ENCODE measurements around the gene CAPN2.
A peak's percentile ranks its signal among the peaks of the same experiment; 100 is the strongest.

The CAPN2 gene

DNA sequence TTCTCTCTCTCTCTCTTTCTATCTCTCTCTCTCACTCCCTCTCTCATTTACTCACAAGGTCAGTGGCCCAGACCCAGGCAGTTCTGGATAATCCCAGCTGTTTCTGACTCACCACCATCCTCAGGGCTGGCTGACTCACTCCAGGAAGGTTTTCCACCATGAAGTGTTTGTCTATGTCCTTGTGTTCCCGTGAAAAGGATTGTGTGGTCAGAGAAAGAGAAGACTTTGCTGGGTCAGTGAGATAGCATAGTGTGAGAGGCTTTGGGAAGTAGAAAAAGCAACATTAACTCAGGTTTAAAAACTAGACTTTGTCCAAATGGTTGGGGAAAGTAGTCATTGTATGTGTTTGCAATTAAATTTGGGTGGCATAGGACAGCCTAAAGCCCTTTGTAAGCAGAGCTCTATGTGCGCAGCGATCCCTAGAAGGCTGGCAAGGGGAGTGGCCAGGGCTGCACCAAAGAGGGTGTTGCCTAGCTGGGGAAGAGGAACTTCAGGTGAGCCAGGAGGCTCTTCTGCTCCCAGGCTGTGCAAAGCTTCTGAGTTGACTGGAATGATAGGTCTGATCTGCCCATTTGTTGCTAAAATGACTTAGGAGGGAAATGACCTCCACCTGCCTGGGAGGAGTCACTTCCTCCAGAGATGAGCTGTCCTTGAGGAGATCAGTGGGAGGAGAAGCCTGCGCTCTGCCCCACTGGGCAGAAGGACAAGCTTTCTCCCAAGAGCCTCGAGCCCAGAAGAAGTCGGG lies 4.9 kb upstream of the CAPN2 start:
- H3K9me3 ChIP-seq (replicated peaks; ENCODE audit: insufficient read depth, low read length): no peaks in the 10 kb centered on the region
- peaks cover 9% of the 10 kb centered on the region for H3F3A ChIP-seq (ENCODE audit: insufficient read depth, low read length)
- no peak overlapping the region for H3K9ac ChIP-seq (ENCODE audit: low read length)
- H3K4me3 ChIP-seq (ENCODE audit: low read length): no peak overlapping the region
- DNase-seq: no peak
- H3K27me3 ChIP-seq (replicated peaks; ENCODE audit: insufficient read depth, low read length): no peaks in the 10 kb centered on the region
- H3K27ac ChIP-seq (ENCODE audit: low read length): no peak overlapping the region
- H3K79me2 ChIP-seq (ENCODE audit: low read length): no peaks in the 10 kb centered on the region
- H3K9me2 ChIP-seq (replicated peaks; ENCODE audit: insufficient read depth, low read length): no peaks in the 10 kb centered on the region
- no peak overlapping the region for H2AFZ ChIP-seq (ENCODE audit: low read length)
- H3K4me1 ChIP-seq (ENCODE audit: low read length): peaks cover 12% of the 10 kb centered on the region
- H4K20me1 ChIP-seq (ENCODE audit: insufficient read depth, low read length): no peaks in the 10 kb centered on the region
- no peak for TF ChIP-seq EZH2phosphoT487 (IDR thresholded peaks at IDR 0.05; ENCODE audit: low read length)
- no peak for TF ChIP-seq EZH2 (optimal IDR thresholded peaks at IDR 0.05; ENCODE audit: low read depth, low read length)
- TF ChIP-seq, protein P1, sequence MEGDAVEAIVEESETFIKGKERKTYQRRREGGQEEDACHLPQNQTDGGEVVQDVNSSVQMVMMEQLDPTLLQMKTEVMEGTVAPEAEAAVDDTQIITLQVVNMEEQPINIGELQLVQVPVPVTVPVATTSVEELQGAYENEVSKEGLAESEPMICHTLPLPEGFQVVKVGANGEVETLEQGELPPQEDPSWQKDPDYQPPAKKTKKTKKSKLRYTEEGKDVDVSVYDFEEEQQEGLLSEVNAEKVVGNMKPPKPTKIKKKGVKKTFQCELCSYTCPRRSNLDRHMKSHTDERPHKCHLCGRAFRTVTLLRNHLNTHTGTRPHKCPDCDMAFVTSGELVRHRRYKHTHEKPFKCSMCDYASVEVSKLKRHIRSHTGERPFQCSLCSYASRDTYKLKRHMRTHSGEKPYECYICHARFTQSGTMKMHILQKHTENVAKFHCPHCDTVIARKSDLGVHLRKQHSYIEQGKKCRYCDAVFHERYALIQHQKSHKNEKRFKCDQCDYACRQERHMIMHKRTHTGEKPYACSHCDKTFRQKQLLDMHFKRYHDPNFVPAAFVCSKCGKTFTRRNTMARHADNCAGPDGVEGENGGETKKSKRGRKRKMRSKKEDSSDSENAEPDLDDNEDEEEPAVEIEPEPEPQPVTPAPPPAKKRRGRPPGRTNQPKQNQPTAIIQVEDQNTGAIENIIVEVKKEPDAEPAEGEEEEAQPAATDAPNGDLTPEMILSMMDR (IDR thresholded peaks at IDR 0.05; ENCODE audit: low read length): no peak
- no peak overlapping the region for H3K4me2 ChIP-seq (ENCODE audit: low read depth, low read length)
- H3K36me3 ChIP-seq (replicated peaks; ENCODE audit: insufficient read depth, low read length): no peaks in the 10 kb centered on the region

DNA sequence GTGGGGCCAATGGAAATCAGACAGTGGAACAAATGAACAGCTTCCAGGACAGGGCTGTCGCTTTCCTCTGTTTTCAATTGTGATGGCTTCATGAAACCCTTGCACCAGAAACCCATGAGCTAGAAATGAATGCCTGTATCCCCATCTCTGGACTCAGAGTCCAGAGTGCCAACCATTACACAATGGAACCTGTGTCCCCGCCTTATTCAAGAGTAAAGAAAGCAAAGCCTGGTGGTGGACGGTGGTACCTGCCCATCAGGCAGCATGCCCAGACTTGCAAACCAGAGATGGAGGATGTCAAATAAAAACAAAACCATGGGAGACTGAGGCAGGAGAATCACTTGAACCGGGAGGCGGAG lies 4.4 kb upstream of the CAPN2 start:
- peaks cover 1% of the 10 kb centered on the region for H3K79me2 ChIP-seq (ENCODE audit: low read length)
- DNase-seq: no peak
- H3K4me1 ChIP-seq (ENCODE audit: low read length): peaks cover 13% of the 10 kb centered on the region
- no peaks in the 10 kb centered on the region for H3K9me2 ChIP-seq (replicated peaks; ENCODE audit: insufficient read depth, low read length)
- TF ChIP-seq, protein P1 (IDR thresholded peaks at IDR 0.05; ENCODE audit: low read length): no peak
- no peak for TF ChIP-seq EZH2 (optimal IDR thresholded peaks at IDR 0.05; ENCODE audit: low read depth, low read length)
- no peak for TF ChIP-seq EZH2phosphoT487 (IDR thresholded peaks at IDR 0.05; ENCODE audit: low read length)
- H3F3A ChIP-seq (ENCODE audit: insufficient read depth, low read length): peaks cover 9% of the 10 kb centered on the region
- H4K20me1 ChIP-seq (ENCODE audit: insufficient read depth, low read length): no peaks in the 10 kb centered on the region
- no peak overlapping the region for H3K4me2 ChIP-seq (ENCODE audit: low read depth, low read length)
- no peaks in the 10 kb centered on the region for H3K36me3 ChIP-seq (replicated peaks; ENCODE audit: insufficient read depth, low read length)
- H3K4me3 ChIP-seq (ENCODE audit: low read length): no peak overlapping the region
- H2AFZ ChIP-seq (ENCODE audit: low read length): no peak overlapping the region
- H3K27ac ChIP-seq (ENCODE audit: low read length): no peak overlapping the region
- no peaks in the 10 kb centered on the region for H3K9me3 ChIP-seq (replicated peaks; ENCODE audit: insufficient read depth, low read length)
- no peak overlapping the region for H3K9ac ChIP-seq (ENCODE audit: low read length)
- H3K27me3 ChIP-seq (replicated peaks; ENCODE audit: insufficient read depth, low read length): no peaks in the 10 kb centered on the region

DNA sequence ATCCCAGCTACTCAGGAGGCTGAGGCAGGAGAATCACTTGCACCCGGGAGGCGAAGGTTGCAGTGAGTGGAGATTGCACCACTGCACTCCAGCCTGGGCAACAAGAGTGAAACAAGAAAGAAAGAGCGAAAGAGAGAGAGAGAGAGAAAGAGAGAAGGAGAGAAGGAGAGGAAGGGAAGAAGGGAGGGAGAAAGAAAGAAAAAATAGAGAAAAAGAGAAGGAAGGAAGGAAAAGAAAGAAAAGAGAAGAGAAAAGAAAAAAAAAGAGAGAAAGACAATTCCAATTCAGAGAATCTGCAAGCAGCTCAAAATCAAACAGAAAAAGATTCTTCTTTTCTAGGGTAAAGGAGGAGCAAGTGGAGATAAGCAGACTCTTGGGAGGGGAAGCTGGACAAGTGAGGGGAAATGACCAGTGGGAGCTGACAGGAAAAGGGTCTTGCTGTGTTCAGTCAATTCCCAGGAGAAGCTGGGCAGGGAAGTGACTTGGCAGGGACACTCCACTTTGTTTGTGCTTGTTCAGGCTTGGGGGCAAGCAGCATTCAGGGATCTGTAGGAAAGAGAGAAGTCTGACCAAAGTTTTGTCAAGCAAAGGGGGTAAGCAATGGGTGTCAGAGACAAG lies 3.6 kb upstream of the CAPN2 start:
- H3K9ac ChIP-seq (ENCODE audit: low read length): no peak overlapping the region
- no peak overlapping the region for H2AFZ ChIP-seq (ENCODE audit: low read length)
- peaks cover 9% of the 10 kb centered on the region for H3K79me2 ChIP-seq (ENCODE audit: low read length)
- H3K4me2 ChIP-seq (ENCODE audit: low read depth, low read length): no peak overlapping the region
- no peaks in the 10 kb centered on the region for H3K9me3 ChIP-seq (replicated peaks; ENCODE audit: insufficient read depth, low read length)
- no peak overlapping the region for H3K27ac ChIP-seq (ENCODE audit: low read length)
- TF ChIP-seq EZH2 (optimal IDR thresholded peaks at IDR 0.05; ENCODE audit: low read depth, low read length): no peak
- no peaks in the 10 kb centered on the region for H3K36me3 ChIP-seq (replicated peaks; ENCODE audit: insufficient read depth, low read length)
- H3K4me1 ChIP-seq (ENCODE audit: low read length): peaks cover 19% of the 10 kb centered on the region
- no peaks in the 10 kb centered on the region for H3K27me3 ChIP-seq (replicated peaks; ENCODE audit: insufficient read depth, low read length)
- DNase-seq: no peak
- peaks cover 13% of the 10 kb centered on the region for H3F3A ChIP-seq (ENCODE audit: insufficient read depth, low read length)
- no peak overlapping the region for H3K4me3 ChIP-seq (ENCODE audit: low read length)
- H3K9me2 ChIP-seq (replicated peaks; ENCODE audit: insufficient read depth, low read length): no peaks in the 10 kb centered on the region
- H4K20me1 ChIP-seq (ENCODE audit: insufficient read depth, low read length): no peaks in the 10 kb centered on the region

DNA sequence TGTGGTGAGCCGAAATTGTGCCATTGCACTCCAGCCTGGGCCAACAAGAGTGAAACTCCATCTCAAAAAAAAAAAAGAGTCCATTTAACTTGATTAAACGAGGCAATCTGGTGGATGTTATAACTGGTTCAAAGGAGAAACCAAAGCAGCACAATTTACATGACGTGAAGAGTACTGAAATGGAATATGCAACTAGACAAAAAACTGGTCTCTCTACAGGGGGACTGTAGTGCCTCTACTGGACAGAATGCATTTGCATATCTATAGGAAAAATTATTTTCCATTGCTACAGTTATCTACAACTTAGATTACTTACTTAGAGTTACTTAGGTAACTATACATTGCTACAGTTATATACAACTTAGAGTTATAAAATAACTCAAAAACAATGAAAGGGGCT lies 2.7 kb upstream of the CAPN2 start:
- Histone ChIP-seq H3K36me3 (replicated peaks; ENCODE audit: insufficient read depth, low read length) (no peaks in the 10 kb centered on the region), H3K4me2 (ENCODE audit: low read depth, low read length) (no peak overlapping the region), H2AFZ (ENCODE audit: low read length) (no peak overlapping the region), H4K20me1 (ENCODE audit: insufficient read depth, low read length) (no peaks in the 10 kb centered on the region), H3K27ac (ENCODE audit: low read length) (no peak overlapping the region), H3K9me3 (replicated peaks; ENCODE audit: insufficient read depth, low read length) (no peaks in the 10 kb centered on the region), H3K9ac (ENCODE audit: low read length) (no peak overlapping the region), H3K4me3 (ENCODE audit: low read length) (no peak overlapping the region), H3K27me3 (replicated peaks; ENCODE audit: insufficient read depth, low read length) (no peaks in the 10 kb centered on the region), H3F3A (ENCODE audit: insufficient read depth, low read length) (peaks cover 19% of the 10 kb centered on the region), H3K4me1 (ENCODE audit: low read length) (peaks cover 27% of the 10 kb centered on the region), H3K9me2 (replicated peaks; ENCODE audit: insufficient read depth, low read length) (no peaks in the 10 kb centered on the region), H3K79me2 (ENCODE audit: low read length) (peaks cover 18% of the 10 kb centered on the region)
- TF ChIP-seq EZH2phosphoT487 (IDR thresholded peaks at IDR 0.05; ENCODE audit: low read length) (no peak), EZH2 (optimal IDR thresholded peaks at IDR 0.05; ENCODE audit: low read depth, low read length) (no peak)
- TF ChIP-seq, protein P1 (IDR thresholded peaks at IDR 0.05; ENCODE audit: low read length): peak; percentile 23
- DNase-seq: no peak
